ENCODE results near the gene FZR1. TPM values are rescaled to one million over a fixed set of nuclear protein-coding genes. Genes with fewer than 3 reads are reported as not detected.

The FZR1 gene
- polyA plus RNA-seq, 3 donors: 7.7 to 44.6 (median 9.4) TPM

GRCh38 chr19:3518659-3519058 lies 12.5 kb downstream of the FZR1 start:
- no peak for DNase-seq
- Histone ChIP-seq H3K9ac (ENCODE audit: insufficient read depth, low read length, poor library complexity, severe bottlenecking) (no peak overlapping the region), H2AFZ (ENCODE audit: insufficient read depth, low read depth, low read length, poor library complexity, severe bottlenecking) (no peak overlapping the region), H3K9me3 (replicated peaks in 1 of 2; ENCODE audit: control insufficient read depth in 1 of 2, insufficient read depth in 1 of 2, low read length in 2 of 2) (no peaks in the 10 kb centered on the region), H3K4me2 (replicated peaks; ENCODE audit: extremely low read depth, low read length, poor library complexity, severe bottlenecking) (no peak overlapping the region), H3K27ac (ENCODE audit: low read depth in 1 of 2, low read length in 2 of 2) (no peak overlapping the region), H3K27me3 (ENCODE audit: control insufficient read depth in 2 of 2, insufficient read depth in 2 of 2, low read length in 2 of 2) (no peaks in the 10 kb centered on the region), H3K4me1 (ENCODE audit: control insufficient read depth in 1 of 2, insufficient read depth in 2 of 2, low read length in 2 of 2) (no peaks in the 10 kb centered on the region), H3K4me3 (replicated peaks in 1 of 3; ENCODE audit: low read depth in 2 of 3, low read length in 3 of 3) (no peak overlapping the region), H4K20me1 (ENCODE audit: insufficient read depth, low read length) (peaks cover 100% of the 10 kb centered on the region), H3K36me3 (replicated peaks in 1 of 2; ENCODE audit: control insufficient read depth in 1 of 2, insufficient read depth in 2 of 2, low read length in 2 of 2) (peaks cover 40 to 62% of the 10 kb centered on the region in 2 donors), H3K79me2 (ENCODE audit: insufficient read depth, low read length) (peaks cover 100% of the 10 kb centered on the region)
- Mint-ChIP-seq H3K36me3 (peaks cover 26 to 64% of the 10 kb centered on the region in 2 donors), H3K4me1 (no peaks in the 10 kb centered on the region), H3K4me3 (no peak overlapping the region), H3K9me3 (peaks cover 0 to 2% (median 0%) of the 10 kb centered on the region in 7 donors), H3K27me3 (ENCODE audit: low read depth in 3 of 3) (no peaks in the 10 kb centered on the region), H3K27ac (peak overlapping the region in 1 of 7 donors; percentile 47)
- intact Hi-C loops (cut with micrococcal nuclease): no loop called here
- WGBS (ENCODE audit: insufficient coverage): no CpG with 5 or more reads among the region's 2 CpGs
- TF ChIP-seq CTCF (IDR thresholded peaks at IDR 0.05): no peak

- no peak for DNase-seq
- H3K9me3 ChIP-seq (replicated peaks in 1 of 2; ENCODE audit: control insufficient read depth in 1 of 2, insufficient read depth in 1 of 2, low read length in 2 of 2): no peaks in the 10 kb centered on the region
- no peak overlapping the region for H3K9ac ChIP-seq (ENCODE audit: insufficient read depth, low read length, poor library complexity, severe bottlenecking)
- intact Hi-C loops (cut with micrococcal nuclease): no loop called here
- Mint-ChIP-seq H3K4me3 (no peak overlapping the region), H3K4me1 (no peaks in the 10 kb centered on the region), H3K9me3 (peaks cover 0 to 2% (median 0%) of the 10 kb centered on the region in 7 donors), H3K27ac (no peak overlapping the region), H3K36me3 (peaks cover 28 to 69% of the 10 kb centered on the region in 2 donors), H3K27me3 (ENCODE audit: low read depth in 3 of 3) (no peaks in the 10 kb centered on the region)
- no peak for TF ChIP-seq CTCF (IDR thresholded peaks at IDR 0.05)
- no peak overlapping the region for H3K27ac ChIP-seq (ENCODE audit: low read depth in 1 of 2, low read length in 2 of 2)
- 95% methylated on average over 16 of the region's 18 CpGs for WGBS (ENCODE audit: insufficient coverage)
- no peak overlapping the region for H3K4me2 ChIP-seq (replicated peaks; ENCODE audit: extremely low read depth, low read length, poor library complexity, severe bottlenecking)
- peaks cover 100% of the 10 kb centered on the region for H4K20me1 ChIP-seq (ENCODE audit: insufficient read depth, low read length)
- H3K4me3 ChIP-seq (replicated peaks in 1 of 3; ENCODE audit: low read depth in 2 of 3, low read length in 3 of 3): no peak overlapping the region
- H2AFZ ChIP-seq (ENCODE audit: insufficient read depth, low read depth, low read length, poor library complexity, severe bottlenecking): no peak overlapping the region
- H3K27me3 ChIP-seq (ENCODE audit: control insufficient read depth in 2 of 2, insufficient read depth in 2 of 2, low read length in 2 of 2): no peaks in the 10 kb centered on the region
- H3K79me2 ChIP-seq (ENCODE audit: insufficient read depth, low read length): peaks cover 98% of the 10 kb centered on the region
- H3K36me3 ChIP-seq (replicated peaks in 1 of 2; ENCODE audit: control insufficient read depth in 1 of 2, insufficient read depth in 2 of 2, low read length in 2 of 2): peaks cover 41 to 67% of the 10 kb centered on the region in 2 donors
- no peaks in the 10 kb centered on the region for H3K4me1 ChIP-seq (ENCODE audit: control insufficient read depth in 1 of 2, insufficient read depth in 2 of 2, low read length in 2 of 2)
Measured at GRCh38 chr19:3519126-3519525, 13.0 kb downstream of the FZR1 start.

Data from CD14-positive monocyte (primary cell).